H9 (cell line): ENCODE measurements around the gene CCDC160. TPM values are rescaled to one million over a fixed set of nuclear protein-coding genes. Genes with fewer than 3 reads are reported as not detected.

Experiments
- DNase-seq: peaks from one replicate; pipeline ENCODE4 v3.0.0-alpha.2; 2017
- H2AFZ ChIP-seq: one replicate; pipeline ENCODE4 v1.6.1; 2013; ENCODE audit warnings: mild to moderate bottlenecking, low read length, control low read depth, moderate library complexity
- H2AK5ac ChIP-seq: 2 replicates; pipeline ENCODE4 v1.6.1; 2013; ENCODE audit warnings: low read length, control low read depth, mixed read lengths; ENCODE audit not compliant: insufficient read length
- H2BK120ac ChIP-seq: one replicate; pipeline ENCODE4 v1.6.1; 2013; ENCODE audit warnings: low read depth, mild to moderate bottlenecking, low read length, control low read depth, inconsistent platforms; ENCODE audit not compliant: poor library complexity, severe bottlenecking
- H2BK12ac ChIP-seq: 2 replicates; pipeline ENCODE4 v1.6.1; 2013; ENCODE audit warnings: low read length, control low read depth, mixed read lengths, low read depth; ENCODE audit not compliant: insufficient read length
- H2BK15ac ChIP-seq: 2 replicates; pipeline ENCODE4 v1.6.1; 2013; ENCODE audit warnings: low read depth, low read length, control low read depth
- H2BK20ac ChIP-seq: one replicate; pipeline ENCODE4 v1.6.1; 2013; ENCODE audit warnings: low read depth, mild to moderate bottlenecking, low read length, control low read depth, inconsistent platforms; ENCODE audit not compliant: poor library complexity, severe bottlenecking
- H2BK5ac ChIP-seq: 2 replicates; pipeline ENCODE4 v1.6.1; 2013; ENCODE audit warnings: low read length, control low read depth, mixed read lengths; ENCODE audit not compliant: insufficient read length
- H3K14ac ChIP-seq: 2 replicates; pipeline ENCODE4 v1.6.1; 2013; ENCODE audit warnings: low read length, control low read depth; ENCODE audit not compliant: insufficient read depth
- H3K18ac ChIP-seq: 2 replicates; pipeline ENCODE4 v1.6.1; 2013; ENCODE audit warnings: low read depth, mild to moderate bottlenecking, mixed read lengths, low read length, control low read depth; ENCODE audit not compliant: insufficient read length
- H3K23ac ChIP-seq: 2 replicates; pipeline ENCODE4 v1.6.1; 2013; ENCODE audit warnings: low read length, control low read depth, mixed read lengths, low read depth; ENCODE audit not compliant: insufficient read length
- H3K23me2 ChIP-seq: 2 replicates; pipeline ENCODE4 v1.6.1; 2013; ENCODE audit warnings: low read depth, mild to moderate bottlenecking, mixed read lengths, low read length, control low read depth; ENCODE audit not compliant: insufficient read length, poor library complexity, severe bottlenecking
- H3K27ac ChIP-seq: 2 replicates; pipeline ENCODE4 v1.5.1; 2013; ENCODE audit warnings: low read length, control low read depth, mixed read lengths, low read depth; ENCODE audit not compliant: insufficient read length
- H3K27me3 ChIP-seq: 2 replicates; pipeline ENCODE4 v1.6.1; 2013; ENCODE audit warnings: low read length, control low read depth, inconsistent platforms; ENCODE audit not compliant: insufficient read depth
- H3K4ac ChIP-seq: 2 replicates; pipeline ENCODE4 v1.6.1; 2013; ENCODE audit warnings: low read depth, mild to moderate bottlenecking, control low read depth, inconsistent platforms, low read length, moderate library complexity
- H3K4me1 ChIP-seq: 2 replicates; pipeline ENCODE4 v1.6.1; 2013; ENCODE audit warnings: low read length, control low read depth, inconsistent platforms; ENCODE audit not compliant: insufficient read depth
- H3K4me2 ChIP-seq: 2 replicates; pipeline ENCODE4 v1.6.1; 2013; ENCODE audit warnings: low read length, control low read depth, mixed read lengths; ENCODE audit not compliant: insufficient read length, insufficient read depth
- H3K56ac ChIP-seq: 2 replicates; pipeline ENCODE4 v1.6.1; 2013; ENCODE audit warnings: low read depth, mild to moderate bottlenecking, mixed read lengths, low read length, control low read depth; ENCODE audit not compliant: insufficient read length
- H3K79me1 ChIP-seq: 2 replicates; pipeline ENCODE4 v1.6.1; 2013; ENCODE audit warnings: low read depth, mild to moderate bottlenecking, moderate library complexity, low read length, control low read depth, inconsistent platforms; ENCODE audit not compliant: insufficient read depth, poor library complexity, severe bottlenecking
- H3K79me2 ChIP-seq: 2 replicates; pipeline ENCODE4 v1.6.1; 2013; ENCODE audit warnings: low read length, control low read depth, inconsistent platforms; ENCODE audit not compliant: insufficient read depth
- H3K9ac ChIP-seq: 2 replicates; pipeline ENCODE4 v1.6.1; 2013; ENCODE audit warnings: low read length, control low read depth, mixed read lengths; ENCODE audit not compliant: insufficient read length; ENCODE audit errors: extremely low read depth
- H3K9me3 ChIP-seq: one replicate; pipeline ENCODE4 v1.6.1; 2013; ENCODE audit warnings: low read depth, low read length, inconsistent platforms; ENCODE audit not compliant: control insufficient read depth
- H3T11ph ChIP-seq: one replicate; pipeline ENCODE4 v1.6.1; 2013; ENCODE audit warnings: mild to moderate bottlenecking, low read length, control low read depth, inconsistent platforms
- H4K20me1 ChIP-seq: one replicate; pipeline ENCODE4 v1.6.1; 2013; ENCODE audit not compliant: control insufficient read depth, insufficient read length, insufficient read depth
- H4K5ac ChIP-seq: 2 replicates; pipeline ENCODE4 v1.6.1; 2013; ENCODE audit warnings: low read depth, mild to moderate bottlenecking, mixed read lengths, low read length, control low read depth; ENCODE audit not compliant: insufficient read length
- H4K8ac ChIP-seq: replicated peaks from 2 replicates; pipeline ENCODE4 v1.6.1; 2013; ENCODE audit warnings: low read length, control low read depth, mixed read lengths, low read depth; ENCODE audit not compliant: insufficient read length
- H4K91ac ChIP-seq: 2 replicates; pipeline ENCODE4 v1.6.1; 2013; ENCODE audit warnings: low read depth, mild to moderate bottlenecking, moderate library complexity, mixed read lengths, low read length, control low read depth; ENCODE audit not compliant: insufficient read length
- H3K27ac Mint-ChIP-seq, 3 experiments: 2 replicates in 2 of 3; 3 replicates in 1 of 3; pipeline ENCODE4 v1.8.0; 2020 to 2021; ENCODE audit warnings: mixed read lengths in 3 of 3, mild to moderate bottlenecking in 1 of 3, moderate library complexity in 1 of 3
- H3K27me3 Mint-ChIP-seq: 2 replicates; pipeline ENCODE4 v1.8.0; 2021; ENCODE audit warnings: low read depth, mild to moderate bottlenecking, moderate library complexity, mixed read lengths
- H3K36me3 Mint-ChIP-seq, 3 experiments: 2 replicates in 2 of 3; 3 replicates in 1 of 3; pipeline ENCODE4 v1.8.0; 2020 to 2021; ENCODE audit warnings: low read depth in 3 of 3, mixed read lengths in 3 of 3; ENCODE audit not compliant: insufficient read depth in 1 of 3
- H3K4me1 Mint-ChIP-seq, 2 experiments: 2 replicates each; pipeline ENCODE4 v1.8.0; 2020; ENCODE audit warnings: mixed read lengths in 2 of 2
- H3K4me3 Mint-ChIP-seq, 2 experiments: 2 replicates in 1 of 2; 3 replicates in 1 of 2; pipeline ENCODE4 v1.8.0; 2020 to 2021; ENCODE audit warnings: mild to moderate bottlenecking in 2 of 2, mixed read lengths in 2 of 2, moderate library complexity in 1 of 2
- H3K9me3 Mint-ChIP-seq, 2 experiments: 2 replicates in 1 of 2; 3 replicates in 1 of 2; pipeline ENCODE4 v1.8.0; 2020; ENCODE audit warnings: mild to moderate bottlenecking in 2 of 2, mixed read lengths in 2 of 2, moderate library complexity in 1 of 2
- CTCF ChIP-seq: fragments of 200-600 bp; sonication (generic); conservative IDR thresholded peaks from 3 replicates; pipeline ENCODE4 v1.8.0; 2021; ENCODE audit warnings: antibody characterized with exemption, mild to moderate bottlenecking
- WGBS: extraction: QIAGEN DNeasy Blood & Tissue Kit; methylation state at CpG from one replicate; pipeline ENCODE4 v1.1.7; 2013; ENCODE audit warnings: missing lambda C conversion rate, low lambda C conversion rate, mixed read lengths; ENCODE audit not compliant: insufficient read length; ENCODE audit errors: extremely low coverage; 5-methylcytosine and 5-hydroxymethylcytosine counted together
- total RNA-seq: library from RNA; stranded (reverse); gene quantifications from 2 replicates; pipeline ENCODE4 v1.2.1, GENCODE V29; 2021

CCDC160 gene
- total RNA-seq, 1 experiment from 2014 or later: 1.2 TPM

- Histone ChIP-seq H2BK12ac (no peak overlapping the region), H2BK120ac (no peak overlapping the region), H2AFZ (no peak overlapping the region), H3K4me2 (no peak overlapping the region), H3K14ac (no peak overlapping the region), H4K91ac (no peak overlapping the region), H3K27ac (no peak overlapping the region), H3K79me1 (no peaks in the 10 kb centered on the region), H2BK15ac (no peak overlapping the region), H2AK5ac (no peak overlapping the region), H3K23ac (no peak overlapping the region), H4K20me1 (no peaks in the 10 kb centered on the region), H2BK20ac (no peak overlapping the region), H3T11ph (no peak overlapping the region), H3K79me2 (no peaks in the 10 kb centered on the region), H3K23me2 (no peaks in the 10 kb centered on the region), H4K8ac (no peak overlapping the region), H3K9ac (no peak overlapping the region), H3K4me1 (no peaks in the 10 kb centered on the region), H2BK5ac (no peak overlapping the region), H3K9me3 (no peaks in the 10 kb centered on the region), H3K56ac (no peak overlapping the region), H3K27me3 (no peaks in the 10 kb centered on the region), H4K5ac (no peak overlapping the region), H3K4ac (no peak overlapping the region), H3K18ac (no peak overlapping the region)
- H3K27me3 Mint-ChIP-seq: no peaks in the 10 kb centered on the region; the same call in 1 of the 2 replicates
- no peak for DNase-seq
- peaks cover 5 to 13% of the 10 kb centered on the region in 2 experiments; a peak in 3 of 4 replicates for H3K4me1 Mint-ChIP-seq
- WGBS: no CpG with 5 or more reads among the region's 2 CpGs
- peak; percentile 21; the same call in 1 of the 3 replicates for TF ChIP-seq CTCF
- no peak overlapping the region for H3K4me3 Mint-ChIP-seq
- peaks cover 0 to 32% of the 10 kb centered on the region in 2 experiments; a peak in 3 of 5 replicates for H3K9me3 Mint-ChIP-seq
- H3K36me3 Mint-ChIP-seq: no peaks in the 10 kb centered on the region
- H3K27ac Mint-ChIP-seq: no peak overlapping the region
Observed at GRCh38 chrX:134256684-134257083, 19.7 kb downstream of the CCDC160 start.
